GM21717 (cell line): Measurements from ENCODE around the gene NEGR1.

ENCODE experiments used
- ATAC-seq: cut with Tn5 transposase; IDR thresholded peaks from one replicate; pipeline ENCODE4 v1.9.1; 2021; ENCODE audit warnings: mild to moderate bottlenecking, moderate library complexity; ENCODE audit not compliant: unreplicated experiment

Gene NEGR1

GRCh38 chr1:71414179-71414578 is 868.2 kb downstream of the NEGR1 start:
- ATAC-seq = no peak

GRCh38 chr1:71413441-71414175 is 868.7 kb downstream of the NEGR1 start:
- ATAC-seq = no peak

- ATAC-seq = no peak
These were observed 882.3 kb downstream of the NEGR1 start for GRCh38 chr1:71400050-71400449.

- no peak for ATAC-seq
These were observed 882.7 kb downstream of the NEGR1 start for GRCh38 chr1:71399594-71399993.

- ATAC-seq = no peak
These were observed 889.0 kb downstream of the NEGR1 start for GRCh38 chr1:71393301-71393700.

- ATAC-seq = no peak
These were observed 891.8 kb downstream of the NEGR1 start for GRCh38 chr1:71390518-71390917.

GRCh38 chr1:71377886-71378285 is 904.5 kb downstream of the NEGR1 start:
- no peak for ATAC-seq

- no peak for ATAC-seq
These were observed 909.8 kb downstream of the NEGR1 start for GRCh38 chr1:71372496-71372895.

GRCh38 chr1:71371581-71371980 is 910.8 kb downstream of the NEGR1 start:
- no peak for ATAC-seq

- ATAC-seq = no peak
These were observed 918.1 kb downstream of the NEGR1 start for GRCh38 chr1:71364236-71364635.

- no peak for ATAC-seq
These were observed 919.6 kb downstream of the NEGR1 start for GRCh38 chr1:71362691-71363090.

GRCh38 chr1:71362076-71362475 is 920.3 kb downstream of the NEGR1 start:
- no peak for ATAC-seq

GRCh38 chr1:71357708-71358107 is 924.6 kb downstream of the NEGR1 start:
- no peak for ATAC-seq

- no peak for ATAC-seq
These were observed 930.9 kb downstream of the NEGR1 start for GRCh38 chr1:71351438-71351837.

- no peak for ATAC-seq
These were observed 931.5 kb downstream of the NEGR1 start for GRCh38 chr1:71350805-71351204.

- ATAC-seq = no peak
These were observed 932.0 kb downstream of the NEGR1 start for GRCh38 chr1:71350330-71350729.
